HepG2 (cell line): ENCODE data around the gene SEZ6. TPM values are rescaled to one million over a fixed set of nuclear protein-coding genes. Genes with fewer than 3 reads are reported as not detected.

ENCODE experiments used
- ATAC-seq: fragments of 200-7000 bp; cut with Tn5 transposase; 3 replicates; pipeline ENCODE4 v1.9.1; 2020; ENCODE audit warnings: mild to moderate bottlenecking, moderate library complexity
- BruUV-seq: library from RNA; stranded (reverse); fragments of 400-500 nt; replicated peaks from 2 replicates; lab custom pipeline; 2021; lab: Mats Ljungman, UMichigan
- CTCF ChIA-PET: fragments of 300-600 bp; formaldehyde crosslinking; extraction: SDS; loops from one replicate; lab custom pipeline; 2021; ENCODE audit warnings: low total read pairs, inconsistent platforms, low intra/inter-chr PET ratio; lab: Yijun Ruan, JAX
- POLR2A ChIA-PET: fragments of 350-600 bp; sonication (Branson Sonifier 250); formaldehyde crosslinking; loops from one replicate; lab custom pipeline; 2020; ENCODE audit warnings: antibody characterized with exemption, inconsistent platforms; lab: Yijun Ruan, JAX
- DNase-seq: peaks from one replicate; pipeline ENCODE4 v3.0.0-alpha.2; 2015; ENCODE audit warnings: low spot score
- FAIRE-seq: peaks from 3 replicates; lab custom pipeline; 2011; peaks lifted over from hg19 to GRCh38; lab: Jason Lieb, UNC
- H2AFZ ChIP-seq: one replicate; pipeline ENCODE4 v1.6.1; 2011; ENCODE audit warnings: low read length, inconsistent platforms
- H3K27ac ChIP-seq: fragments of 300-600 bp; 3 replicates; pipeline ENCODE4 v1.8.0; 2011; ENCODE audit warnings: mixed run types, mild to moderate bottlenecking, mixed read lengths, low read length, inconsistent platforms; ENCODE audit not compliant: insufficient read depth; ENCODE audit errors: extremely low read length
- H3K27me3 ChIP-seq, 2 experiments: fragments of 200-600 bp in 1 of 2; 2 replicates in 1 of 2; 3 replicates in 1 of 2; pipeline versions ENCODE4 v1.6.0 to v1.8.0; 2011; ENCODE audit warnings: low read length in 2 of 2, mild to moderate bottlenecking in 2 of 2, moderate library complexity in 2 of 2, inconsistent platforms in 1 of 2; ENCODE audit not compliant: insufficient read depth in 2 of 2, control insufficient read depth in 1 of 2
- H3K36me3 ChIP-seq, 2 experiments: fragments of 200-600 bp in 1 of 2; replicated peaks in 1 of 2; 2 replicates in 1 of 2; 3 replicates in 1 of 2; pipeline versions ENCODE4 v1.5.1 to v1.8.0; 2011; ENCODE audit warnings: low read length in 2 of 2, inconsistent platforms in 1 of 2; ENCODE audit not compliant: insufficient read depth in 2 of 2, control insufficient read depth in 1 of 2
- H3K4me1 ChIP-seq: 2 replicates; pipeline ENCODE4 v1.5.1; 2012; ENCODE audit warnings: low read length, inconsistent platforms; ENCODE audit not compliant: insufficient read depth
- H3K4me2 ChIP-seq: 2 replicates; pipeline ENCODE4 v1.6.0; 2011; ENCODE audit warnings: low read depth, low read length, inconsistent platforms
- H3K4me3 ChIP-seq, 3 experiments: fragments of 200-600 bp in 1 of 3; sonication (generic), shearing (Covaris generic) in 1 of 3; replicated peaks in 1 of 3; 2 replicates each; pipeline ENCODE4 v1.5.1; 2011 to 2016; ENCODE audit warnings: low read length in 3 of 3, inconsistent platforms in 2 of 3, low read depth in 2 of 3, mild to moderate bottlenecking in 2 of 3, control low read depth in 1 of 3, mixed read lengths in 1 of 3; ENCODE audit not compliant: insufficient read depth in 1 of 3
- H3K79me2 ChIP-seq: one replicate; pipeline ENCODE4 v1.6.1; 2011; ENCODE audit warnings: low read length, inconsistent platforms; ENCODE audit not compliant: insufficient read depth
- H3K9ac ChIP-seq: 2 replicates; pipeline ENCODE4 v1.6.0; 2011; ENCODE audit warnings: mild to moderate bottlenecking, low read depth, low read length, inconsistent platforms; ENCODE audit not compliant: insufficient read depth
- H3K9me3 ChIP-seq: 2 replicates; pipeline ENCODE4 v1.5.1; 2012; ENCODE audit warnings: mild to moderate bottlenecking, low read length
- H4K20me1 ChIP-seq: 2 replicates; pipeline ENCODE4 v1.6.0; 2011; ENCODE audit warnings: inconsistent platforms, mild to moderate bottlenecking, low read length, moderate library complexity; ENCODE audit not compliant: insufficient read depth
- FOSL2 ChIP-seq: sonication (generic); formaldehyde crosslinking; IDR thresholded peaks from 2 replicates; pipeline ENCODE4 v1.4.0; 2020; ENCODE audit warnings: missing genetic modification reagents
- FOXA1 ChIP-seq, 2 experiments: fragments of 450-650 bp in 1 of 2; sonication (generic) in 1 of 2; formaldehyde crosslinking in 1 of 2; IDR thresholded peaks; 2 replicates each; pipeline versions ENCODE4 v1.4.0 to v1.6.1; 2016 to 2020; ENCODE audit warnings: missing genetic modification reagents in 1 of 2
- KAT7 ChIP-seq: IDR thresholded peaks from 2 replicates; pipeline ENCODE4 v1.6.1; 2018; ENCODE audit warnings: borderline replicate concordance, missing compliant biosample characterization
- MAFG ChIP-seq: sonication (generic); formaldehyde crosslinking; IDR thresholded peaks from 2 replicates; pipeline ENCODE4 v1.5.1; 2020; ENCODE audit warnings: mild to moderate bottlenecking, missing genetic modification reagents
- SRY ChIP-seq: sonication (generic); formaldehyde crosslinking; IDR thresholded peaks from 2 replicates; pipeline ENCODE4 v1.8.0; 2022; ENCODE audit warnings: mild to moderate bottlenecking, missing genetic modification reagents
- TEAD3 ChIP-seq: optimal IDR thresholded peaks from 2 replicates; pipeline ENCODE3; 2016; ENCODE audit warnings: borderline replicate concordance
- ZMYM2 ChIP-seq: sonication (generic); formaldehyde crosslinking; IDR thresholded peaks from 2 replicates; pipeline ENCODE4 v1.8.0; 2022; ENCODE audit warnings: mild to moderate bottlenecking, missing genetic modification reagents
- WGBS: methylation state at CpG from one replicate; pipeline ENCODE4 v1.1.6; 2017; ENCODE audit warnings: low lambda C conversion rate; 5-methylcytosine and 5-hydroxymethylcytosine counted together
- in situ Hi-C: cut with HindIII; loops from 2 replicates; pipeline ENCODE4 v1.10.0; 2017; ENCODE audit warnings: low pct_unique_long_range_greater_than_20kb; ENCODE audit not compliant: extremely low pct_ligation_motif_present
- intact Hi-C: fragments of 100-400 bp; cut with micrococcal nuclease; formaldehyde crosslinking; loops from one replicate; pipeline ENCODE4 v1.10.0; 2022; ENCODE audit not compliant: unreplicated experiment
- polyA plus RNA-seq, 8 experiments: library from polyadenylated mRNA; depleted of rRNA in 3 of 8; stranded (reverse) in 7 of 8; unstranded in 1 of 8; fragments of >200 nt; fragmentation: Illumina TruSeq in 4 of 8; extraction: Trizol in 4 of 8; gene quantifications; 2 replicates each; pipeline versions ENCODE4 v1.2.1 to v1.2.3, GENCODE V29; 2011 to 2016; ENCODE audit warnings: low read depth in 4 of 8, missing spikeins in 1 of 8, mixed read lengths in 1 of 8; ENCODE audit not compliant: insufficient read depth in 1 of 8
- total RNA-seq, 5 experiments: library from RNA; depleted of rRNA; stranded (reverse); fragments of >200 nt; fragmentation: Illumina TruSeq; extraction: Trizol; gene quantifications; 2 replicates each; pipeline ENCODE4 v1.2.3, GENCODE V29; 2016; ENCODE audit warnings: low read depth in 1 of 5
- TF ChIP-seq, protein P1 (sequence below): sonication (generic); formaldehyde crosslinking; IDR thresholded peaks from 2 replicates; pipeline ENCODE4 v1.4.0; 2020; ENCODE audit warnings: missing genetic modification reagents
- TF ChIP-seq, protein P2 (sequence below), 2 experiments: sonication (generic) in 1 of 2; formaldehyde crosslinking in 1 of 2; IDR thresholded peaks; 2 replicates each; pipeline versions ENCODE4 v1.6.1 to v1.9.0; 2014 to 2022; ENCODE audit warnings: antibody characterized with exemption in 1 of 2, borderline replicate concordance in 1 of 2, inconsistent platforms in 1 of 2, low read depth in 1 of 2, missing genetic modification reagents in 1 of 2

Gene SEZ6
- total and polyA plus RNA-seq, 2 of the 13 experiments (the other 11 are each of a cell fraction or from before 2014, with no cell fraction given), result not detected

DNA sequence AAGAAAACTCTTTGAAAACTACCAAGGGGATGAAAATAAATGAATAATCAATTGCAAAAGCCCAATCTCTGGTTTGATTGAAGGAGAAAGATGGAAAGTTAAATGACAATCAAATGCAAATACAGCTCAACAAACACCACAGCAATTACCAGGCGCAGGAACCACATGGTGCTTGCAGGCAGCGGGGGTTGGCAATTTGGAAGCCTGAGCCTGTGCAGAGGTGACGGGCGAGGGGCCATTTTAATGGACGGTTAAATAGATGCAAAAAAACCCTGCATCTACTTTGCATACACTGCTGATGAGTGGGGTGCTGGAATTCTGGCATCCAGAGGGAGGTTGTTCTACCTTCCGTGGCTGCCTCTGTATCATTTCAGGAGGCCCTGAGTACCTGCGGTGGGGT, 4.8 kb upstream of the SEZ6 start (continued):
- TF ChIP-seq FOSL2 (CRISPR knock-in tag) (no peak), KAT7 (CRISPR knock-in tag) (no peak)

DNA sequence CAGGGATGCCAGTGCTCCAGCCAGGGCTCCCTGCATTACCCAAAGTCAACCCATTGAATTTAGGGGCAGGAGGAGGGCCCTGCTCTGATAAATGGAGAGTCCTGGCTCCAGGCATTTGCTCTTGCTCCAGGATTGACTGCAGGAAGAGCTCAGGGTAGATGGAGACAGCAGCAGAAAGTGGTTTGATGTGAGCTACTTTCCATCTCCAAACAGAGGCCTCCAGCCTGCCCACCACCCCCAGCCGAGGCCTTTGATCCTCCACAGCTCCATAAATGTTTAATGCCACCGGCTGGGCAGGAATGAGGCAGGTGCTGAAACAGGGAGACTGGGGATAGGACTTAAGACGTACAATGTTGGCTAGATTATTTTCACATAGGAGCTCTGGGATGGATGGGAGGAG, 4.3 kb upstream of the SEZ6 start:
- in situ Hi-C loops (no loop called here), intact Hi-C loops (loop anchor here (10.0 kb wide), 1 partner anchor 45 kb away; no protein-coding TSS in a partner anchor)
- no peak for DNase-seq
- H3K27ac ChIP-seq, result no peak overlapping the region
- peaks cover 40% of the 10 kb centered on the region for H3K4me1 ChIP-seq
- H3K4me2 ChIP-seq, result no peak overlapping the region
- POLR2A ChIA-PET, result no interaction called here
- H2AFZ ChIP-seq, result no peak overlapping the region
- CTCF ChIA-PET, result no interaction called here
- no peak overlapping the region for H3K4me3 ChIP-seq
- H4K20me1 ChIP-seq, result no peaks in the 10 kb centered on the region
- no peaks in the 10 kb centered on the region for H3K36me3 ChIP-seq
- no peaks in the 10 kb centered on the region for H3K9me3 ChIP-seq
- TF ChIP-seq MAFG, result no peak
- TF ChIP-seq, protein P1, sequence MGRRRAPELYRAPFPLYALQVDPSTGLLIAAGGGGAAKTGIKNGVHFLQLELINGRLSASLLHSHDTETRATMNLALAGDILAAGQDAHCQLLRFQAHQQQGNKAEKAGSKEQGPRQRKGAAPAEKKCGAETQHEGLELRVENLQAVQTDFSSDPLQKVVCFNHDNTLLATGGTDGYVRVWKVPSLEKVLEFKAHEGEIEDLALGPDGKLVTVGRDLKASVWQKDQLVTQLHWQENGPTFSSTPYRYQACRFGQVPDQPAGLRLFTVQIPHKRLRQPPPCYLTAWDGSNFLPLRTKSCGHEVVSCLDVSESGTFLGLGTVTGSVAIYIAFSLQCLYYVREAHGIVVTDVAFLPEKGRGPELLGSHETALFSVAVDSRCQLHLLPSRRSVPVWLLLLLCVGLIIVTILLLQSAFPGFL (CRISPR knock-in tag), result no peak
- H3K27me3 ChIP-seq, result peaks cover 0 to 11% of the 10 kb centered on the region in 2 experiments; a peak in 3 of 5 replicates
- no peak for FAIRE-seq
- WGBS, result 2% methylated on average over 3 of the region's 3 CpGs
- H3K79me2 ChIP-seq, result no peaks in the 10 kb centered on the region
- BruUV-seq, result no TSS peak
- H3K9ac ChIP-seq, result no peak overlapping the region
- ATAC-seq, result no peak

DNA sequence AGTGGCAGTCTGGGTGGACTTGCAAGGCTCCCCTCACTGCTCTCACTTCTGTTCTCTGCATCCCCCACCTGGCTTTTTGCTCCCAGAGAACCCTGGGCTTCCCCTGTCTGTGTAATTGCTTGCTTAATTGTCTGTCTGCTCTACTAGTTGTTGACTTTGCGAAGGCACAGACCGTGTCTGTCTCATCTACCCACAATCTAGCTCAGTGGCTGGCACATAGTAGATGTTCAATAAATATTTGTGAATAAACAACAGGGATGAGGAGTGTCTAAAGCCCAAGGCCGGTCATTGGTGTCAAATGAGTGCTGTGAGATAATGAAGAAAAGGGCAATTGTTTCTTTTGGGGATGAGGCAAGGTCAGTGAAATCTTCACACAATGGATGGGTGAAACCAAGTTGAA, 2.8 kb upstream of the SEZ6 start:
- BruUV-seq, result no TSS peak
- no peak overlapping the region for H2AFZ ChIP-seq
- WGBS, result 0% methylated on average over 3 of the region's 3 CpGs
- DNase-seq, result peak; percentile 14
- ATAC-seq, result peak; percentile 8; the same call in 1 of the 3 replicates
- FAIRE-seq, result no peak
- H4K20me1 ChIP-seq, result peaks cover 6% of the 10 kb centered on the region; the same call in 1 of the 2 replicates
- ChIA-PET POLR2A (interaction anchor here (0.9 kb wide), 1 partner anchor 45 kb away, joined by 3 read pairs; no protein-coding TSS in a partner anchor), CTCF (no interaction called here)
- H3K4me2 ChIP-seq, result no peak overlapping the region
- in situ Hi-C loops, result no loop called here
- no peaks in the 10 kb centered on the region for H3K79me2 ChIP-seq
- H3K4me3 ChIP-seq, result no peak overlapping the region
- no peaks in the 10 kb centered on the region for H3K36me3 ChIP-seq
- H3K4me1 ChIP-seq, result peaks cover 40% of the 10 kb centered on the region
- no peak overlapping the region for H3K9ac ChIP-seq
- H3K27me3 ChIP-seq, result peaks cover 5 to 19% of the 10 kb centered on the region in 2 experiments; a peak in 4 of 5 replicates
- intact Hi-C loops, result no loop called here
- no peak overlapping the region for H3K27ac ChIP-seq
- no peaks in the 10 kb centered on the region for H3K9me3 ChIP-seq
- TF ChIP-seq SRY (CRISPR knock-in tag) (no peak), ZMYM2 (0 out of 2 replicates have a peak, but pooled peaks have one; percentile 19), TEAD3 (no peak), FOXA1 (IDR thresholded peaks at IDR 0.05) (no peak), FOXA1 (CRISPR knock-in tag; IDR thresholded peaks at IDR 0.05) (peak; percentile 41; the same call in 1 of the 2 replicates)
- TF ChIP-seq, protein P2, sequence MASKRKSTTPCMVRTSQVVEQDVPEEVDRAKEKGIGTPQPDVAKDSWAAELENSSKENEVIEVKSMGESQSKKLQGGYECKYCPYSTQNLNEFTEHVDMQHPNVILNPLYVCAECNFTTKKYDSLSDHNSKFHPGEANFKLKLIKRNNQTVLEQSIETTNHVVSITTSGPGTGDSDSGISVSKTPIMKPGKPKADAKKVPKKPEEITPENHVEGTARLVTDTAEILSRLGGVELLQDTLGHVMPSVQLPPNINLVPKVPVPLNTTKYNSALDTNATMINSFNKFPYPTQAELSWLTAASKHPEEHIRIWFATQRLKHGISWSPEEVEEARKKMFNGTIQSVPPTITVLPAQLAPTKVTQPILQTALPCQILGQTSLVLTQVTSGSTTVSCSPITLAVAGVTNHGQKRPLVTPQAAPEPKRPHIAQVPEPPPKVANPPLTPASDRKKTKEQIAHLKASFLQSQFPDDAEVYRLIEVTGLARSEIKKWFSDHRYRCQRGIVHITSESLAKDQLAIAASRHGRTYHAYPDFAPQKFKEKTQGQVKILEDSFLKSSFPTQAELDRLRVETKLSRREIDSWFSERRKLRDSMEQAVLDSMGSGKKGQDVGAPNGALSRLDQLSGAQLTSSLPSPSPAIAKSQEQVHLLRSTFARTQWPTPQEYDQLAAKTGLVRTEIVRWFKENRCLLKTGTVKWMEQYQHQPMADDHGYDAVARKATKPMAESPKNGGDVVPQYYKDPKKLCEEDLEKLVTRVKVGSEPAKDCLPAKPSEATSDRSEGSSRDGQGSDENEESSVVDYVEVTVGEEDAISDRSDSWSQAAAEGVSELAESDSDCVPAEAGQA (IDR thresholded peaks at IDR 0.05; ENCODE audit: low read depth), result no peak
- TF ChIP-seq, protein P2 (CRISPR knock-in tag; IDR thresholded peaks at IDR 0.05; ENCODE audit: borderline replicate concordance), result no peak
